ENCODE measurements around the gene KLF15.

GRCh38 chr3:126306397-126306796 is 50.8 kb downstream of the KLF15 start:
- no peak for TF ChIP-seq TAF1 (IDR thresholded peaks at IDR 0.05; ENCODE audit: low read depth)
- TF ChIP-seq, protein P1, sequence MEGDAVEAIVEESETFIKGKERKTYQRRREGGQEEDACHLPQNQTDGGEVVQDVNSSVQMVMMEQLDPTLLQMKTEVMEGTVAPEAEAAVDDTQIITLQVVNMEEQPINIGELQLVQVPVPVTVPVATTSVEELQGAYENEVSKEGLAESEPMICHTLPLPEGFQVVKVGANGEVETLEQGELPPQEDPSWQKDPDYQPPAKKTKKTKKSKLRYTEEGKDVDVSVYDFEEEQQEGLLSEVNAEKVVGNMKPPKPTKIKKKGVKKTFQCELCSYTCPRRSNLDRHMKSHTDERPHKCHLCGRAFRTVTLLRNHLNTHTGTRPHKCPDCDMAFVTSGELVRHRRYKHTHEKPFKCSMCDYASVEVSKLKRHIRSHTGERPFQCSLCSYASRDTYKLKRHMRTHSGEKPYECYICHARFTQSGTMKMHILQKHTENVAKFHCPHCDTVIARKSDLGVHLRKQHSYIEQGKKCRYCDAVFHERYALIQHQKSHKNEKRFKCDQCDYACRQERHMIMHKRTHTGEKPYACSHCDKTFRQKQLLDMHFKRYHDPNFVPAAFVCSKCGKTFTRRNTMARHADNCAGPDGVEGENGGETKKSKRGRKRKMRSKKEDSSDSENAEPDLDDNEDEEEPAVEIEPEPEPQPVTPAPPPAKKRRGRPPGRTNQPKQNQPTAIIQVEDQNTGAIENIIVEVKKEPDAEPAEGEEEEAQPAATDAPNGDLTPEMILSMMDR (IDR thresholded peaks at IDR 0.05; ENCODE audit: poor library complexity, severe bottlenecking), result no peak
- no peak for TF ChIP-seq EZH2 (IDR thresholded peaks at IDR 0.05; ENCODE audit: borderline replicate concordance, insufficient read depth, low read length, poor library complexity, severe bottlenecking)
- no peak for TF ChIP-seq POLR2AphosphoS5 (IDR thresholded peaks at IDR 0.05)
- no peak for TF ChIP-seq RAD21 (conservative IDR thresholded peaks at IDR 0.05)
- TF ChIP-seq, protein P2, sequence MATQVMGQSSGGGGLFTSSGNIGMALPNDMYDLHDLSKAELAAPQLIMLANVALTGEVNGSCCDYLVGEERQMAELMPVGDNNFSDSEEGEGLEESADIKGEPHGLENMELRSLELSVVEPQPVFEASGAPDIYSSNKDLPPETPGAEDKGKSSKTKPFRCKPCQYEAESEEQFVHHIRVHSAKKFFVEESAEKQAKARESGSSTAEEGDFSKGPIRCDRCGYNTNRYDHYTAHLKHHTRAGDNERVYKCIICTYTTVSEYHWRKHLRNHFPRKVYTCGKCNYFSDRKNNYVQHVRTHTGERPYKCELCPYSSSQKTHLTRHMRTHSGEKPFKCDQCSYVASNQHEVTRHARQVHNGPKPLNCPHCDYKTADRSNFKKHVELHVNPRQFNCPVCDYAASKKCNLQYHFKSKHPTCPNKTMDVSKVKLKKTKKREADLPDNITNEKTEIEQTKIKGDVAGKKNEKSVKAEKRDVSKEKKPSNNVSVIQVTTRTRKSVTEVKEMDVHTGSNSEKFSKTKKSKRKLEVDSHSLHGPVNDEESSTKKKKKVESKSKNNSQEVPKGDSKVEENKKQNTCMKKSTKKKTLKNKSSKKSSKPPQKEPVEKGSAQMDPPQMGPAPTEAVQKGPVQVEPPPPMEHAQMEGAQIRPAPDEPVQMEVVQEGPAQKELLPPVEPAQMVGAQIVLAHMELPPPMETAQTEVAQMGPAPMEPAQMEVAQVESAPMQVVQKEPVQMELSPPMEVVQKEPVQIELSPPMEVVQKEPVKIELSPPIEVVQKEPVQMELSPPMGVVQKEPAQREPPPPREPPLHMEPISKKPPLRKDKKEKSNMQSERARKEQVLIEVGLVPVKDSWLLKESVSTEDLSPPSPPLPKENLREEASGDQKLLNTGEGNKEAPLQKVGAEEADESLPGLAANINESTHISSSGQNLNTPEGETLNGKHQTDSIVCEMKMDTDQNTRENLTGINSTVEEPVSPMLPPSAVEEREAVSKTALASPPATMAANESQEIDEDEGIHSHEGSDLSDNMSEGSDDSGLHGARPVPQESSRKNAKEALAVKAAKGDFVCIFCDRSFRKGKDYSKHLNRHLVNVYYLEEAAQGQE (IDR thresholded peaks at IDR 0.05; ENCODE audit: borderline replicate concordance), result no peak

Data from neural cell (in vitro differentiated cells).